RCC 7860 (cell line): Measurements from ENCODE around the gene PPARGC1A.

ENCODE experiments used
- DNase-seq: peaks from one replicate; pipeline ENCODE4 v3.0.0-alpha.2; 2015; ENCODE audit warnings: low spot score
- FAIRE-seq: peaks from 2 replicates; lab custom pipeline; 2012; peaks lifted over from hg19 to GRCh38; lab: Jason Lieb, UNC

The PPARGC1A gene

DNA sequence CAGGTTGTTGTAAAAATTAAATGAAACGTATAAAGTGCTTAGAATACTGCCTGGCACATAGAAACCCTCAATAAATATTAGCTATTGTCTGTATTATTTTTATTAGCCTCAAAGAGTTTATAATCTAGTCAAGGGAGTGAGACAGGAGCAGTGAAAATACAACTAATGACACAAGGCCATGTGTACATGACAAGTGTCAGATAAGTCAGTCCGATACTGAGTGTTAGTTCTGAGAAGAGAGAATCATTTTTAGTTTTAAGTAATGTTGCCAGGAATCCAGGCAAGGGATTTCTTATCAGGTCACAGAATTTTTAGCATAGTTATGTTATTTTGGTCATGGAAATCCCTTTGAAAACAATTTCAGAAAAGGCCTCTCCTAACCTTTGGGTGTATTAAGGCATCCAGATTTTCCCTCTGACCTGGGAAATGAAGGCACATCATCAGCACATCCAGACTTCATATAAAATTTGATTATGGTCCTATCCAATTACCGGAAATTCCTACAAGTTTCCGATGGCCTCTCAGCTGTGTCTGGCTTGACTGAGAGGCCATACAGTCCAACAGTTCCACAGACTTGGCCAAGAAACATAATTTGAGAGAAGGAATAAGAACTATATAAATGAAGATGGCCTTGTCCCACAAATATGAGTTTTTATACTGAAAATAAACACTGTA, 35.7 kb downstream of the PPARGC1A start:
- no peak for FAIRE-seq
- no peak for DNase-seq

DNA sequence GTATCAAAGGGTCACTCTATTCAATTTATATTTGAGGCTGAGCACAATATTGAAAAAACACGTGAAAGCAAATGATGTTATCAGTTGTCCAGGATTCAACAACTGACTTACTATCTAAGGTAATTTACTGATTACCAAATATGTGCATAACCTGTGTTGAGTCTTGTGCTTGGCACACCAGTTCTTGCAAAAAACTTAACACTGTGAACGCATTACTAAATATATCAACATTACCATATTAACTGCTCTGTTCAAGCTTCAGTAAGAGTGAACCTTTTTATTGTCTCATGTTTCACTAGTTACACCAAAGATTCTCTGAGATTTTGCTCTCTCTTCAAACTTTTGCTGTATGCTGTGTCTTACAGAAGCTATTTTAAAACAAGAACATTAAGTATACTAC, 38.4 kb downstream of the PPARGC1A start:
- DNase-seq, result no peak
- FAIRE-seq, result no peak

DNA sequence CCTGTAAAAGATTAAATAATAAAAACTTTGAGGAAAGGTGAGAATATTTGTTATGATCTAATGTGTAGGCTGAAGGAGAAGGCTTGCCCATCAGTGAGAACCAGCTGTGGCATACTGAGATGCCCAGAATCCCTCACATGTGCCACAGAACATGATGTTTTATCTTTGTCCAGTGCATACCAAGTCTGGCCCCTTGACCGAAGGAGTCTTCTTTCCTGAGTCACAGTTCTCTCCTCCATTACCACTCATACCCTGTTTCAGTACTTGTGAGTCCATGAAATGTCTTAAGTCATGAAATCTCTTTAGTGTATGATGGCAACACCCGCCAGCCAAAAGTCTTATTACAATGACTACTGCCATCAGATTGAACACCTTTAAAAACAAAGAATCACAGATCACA, 42.7 kb downstream of the PPARGC1A start:
- FAIRE-seq, result no peak
- no peak for DNase-seq

DNA sequence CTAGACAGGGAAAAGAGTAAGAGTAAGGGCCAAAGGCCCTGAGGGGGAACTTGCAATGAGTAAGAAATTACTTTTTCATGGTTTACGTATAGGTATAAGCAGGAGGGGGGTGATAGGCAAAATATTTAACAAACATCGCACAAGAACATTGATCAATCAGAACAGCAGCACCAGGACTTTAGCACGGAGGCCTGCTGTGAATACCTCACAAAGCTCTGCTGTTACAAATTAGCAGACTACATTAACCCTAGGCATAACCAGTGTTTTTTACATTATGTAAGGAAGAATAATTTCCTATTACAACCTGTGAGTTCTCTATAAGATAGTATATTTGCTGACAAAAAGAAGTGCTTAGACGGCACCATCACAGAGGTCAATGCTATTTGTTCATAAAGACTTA, 44.9 kb downstream of the PPARGC1A start:
- DNase-seq (no peak), FAIRE-seq (no peak)

DNA sequence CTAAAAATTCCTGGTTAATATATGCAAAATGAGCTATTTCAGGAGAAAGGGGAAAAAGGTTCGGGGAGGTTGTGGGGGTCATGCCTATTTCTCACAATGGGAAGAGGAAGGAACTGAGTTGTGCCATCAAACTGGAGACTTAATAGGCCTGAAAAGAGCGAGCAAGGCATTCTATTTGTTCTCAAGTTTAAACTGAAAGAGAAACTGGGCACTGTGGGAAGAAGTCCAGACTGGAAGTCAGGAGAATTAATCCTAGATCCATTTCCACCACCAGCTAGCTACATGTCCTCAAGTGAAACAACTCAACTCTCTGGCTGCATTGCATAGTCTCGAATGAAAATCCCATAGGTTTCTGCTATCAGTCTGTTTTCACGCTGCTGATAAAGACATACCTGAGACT, 50.6 kb downstream of the PPARGC1A start:
- FAIRE-seq (no peak), DNase-seq (no peak)

DNA sequence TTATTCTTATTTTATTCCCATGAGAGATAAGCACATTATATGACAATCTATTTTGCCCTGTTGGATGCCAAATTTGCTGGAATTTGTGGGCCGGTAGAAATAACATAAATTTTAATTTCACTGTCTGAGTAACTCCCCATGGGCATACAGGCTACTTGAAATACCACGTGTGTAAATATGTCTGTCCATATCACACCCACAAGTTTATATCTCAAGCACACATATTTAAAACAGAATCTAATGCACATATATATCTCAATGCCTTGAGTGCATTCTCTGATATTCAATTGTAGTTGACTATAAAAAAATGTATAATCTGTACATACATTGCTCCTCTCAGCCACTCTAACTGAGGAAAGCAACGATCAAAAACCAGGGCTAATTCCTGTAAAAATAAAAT, 51.2 kb downstream of the PPARGC1A start:
- no peak for FAIRE-seq
- no peak for DNase-seq

DNA sequence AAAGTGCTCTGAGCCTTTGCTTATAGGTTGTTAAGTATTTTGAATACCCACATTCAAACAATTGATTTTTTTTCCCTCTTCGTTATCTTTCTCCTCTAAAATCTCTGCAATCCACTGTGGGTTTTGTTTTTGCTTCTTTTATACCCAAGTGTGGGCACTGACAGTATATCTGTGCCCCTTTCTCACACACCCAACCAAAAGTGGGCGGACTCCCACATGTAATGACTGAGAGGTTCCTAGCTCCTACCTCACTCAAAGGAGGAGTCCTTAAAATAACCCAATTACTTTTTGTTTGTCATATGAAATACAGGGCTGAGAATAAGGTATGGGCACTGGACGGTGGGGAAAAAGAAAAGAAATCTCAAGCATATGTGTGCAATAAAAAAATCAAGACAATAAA, 51.7 kb downstream of the PPARGC1A start:
- no peak for FAIRE-seq

DNA sequence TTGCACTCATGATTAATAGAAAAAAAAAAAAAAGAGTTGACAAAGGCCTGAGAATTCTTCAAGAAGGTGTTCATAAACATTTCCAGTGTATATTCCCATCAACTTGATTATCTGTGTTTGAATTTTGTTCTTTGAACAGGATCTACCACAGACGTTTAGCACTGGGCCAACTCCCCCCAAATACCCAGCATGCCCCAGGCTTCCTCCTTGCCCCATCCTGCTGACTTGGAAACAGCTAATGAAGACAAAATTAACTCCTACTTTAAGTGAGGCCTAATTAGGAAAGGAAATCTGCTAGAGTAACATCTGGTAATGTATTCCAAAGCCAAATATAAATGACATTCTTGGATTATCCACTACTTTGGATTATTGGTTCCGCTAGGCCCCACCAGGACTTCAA, 52.5 kb downstream of the PPARGC1A start:
- DNase-seq (no peak), FAIRE-seq (no peak)

More for the DNA sequence above, 51.7 kb downstream of the PPARGC1A start:
- DNase-seq, result no peak

DNA sequence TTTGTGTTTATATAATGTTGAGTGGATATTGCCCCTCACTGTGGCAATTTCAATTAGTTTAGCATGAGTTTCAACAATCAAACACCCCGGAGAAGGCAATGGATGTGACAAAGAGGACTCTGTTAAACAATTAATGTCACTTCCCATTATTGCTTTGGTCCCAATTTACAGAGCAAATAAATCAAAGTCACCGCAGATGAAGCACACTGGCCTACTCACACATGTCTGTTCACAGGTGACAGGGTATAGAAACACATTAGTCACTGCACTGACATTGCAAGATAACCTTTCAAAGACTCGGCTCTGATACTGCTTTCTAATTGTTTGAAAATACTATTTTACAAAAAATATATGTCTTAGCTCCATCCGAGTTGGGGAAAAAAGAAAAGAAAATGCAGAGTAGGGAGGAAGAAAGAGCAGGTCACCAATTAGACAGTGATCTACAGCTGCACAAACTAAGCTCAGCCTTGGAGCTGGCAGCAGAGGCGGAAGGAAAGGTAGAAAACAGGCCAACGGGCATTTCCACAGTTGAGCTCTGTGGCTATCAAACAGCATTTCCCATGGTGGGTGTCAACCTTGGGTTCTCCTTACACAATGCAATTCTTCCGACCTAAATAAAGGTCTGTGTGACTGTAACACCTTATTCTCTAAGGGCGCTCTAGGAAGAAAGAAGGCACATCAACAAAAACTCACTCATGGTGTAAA, 53.9 kb downstream of the PPARGC1A start:
- no peak for FAIRE-seq
- DNase-seq, result no peak

DNA sequence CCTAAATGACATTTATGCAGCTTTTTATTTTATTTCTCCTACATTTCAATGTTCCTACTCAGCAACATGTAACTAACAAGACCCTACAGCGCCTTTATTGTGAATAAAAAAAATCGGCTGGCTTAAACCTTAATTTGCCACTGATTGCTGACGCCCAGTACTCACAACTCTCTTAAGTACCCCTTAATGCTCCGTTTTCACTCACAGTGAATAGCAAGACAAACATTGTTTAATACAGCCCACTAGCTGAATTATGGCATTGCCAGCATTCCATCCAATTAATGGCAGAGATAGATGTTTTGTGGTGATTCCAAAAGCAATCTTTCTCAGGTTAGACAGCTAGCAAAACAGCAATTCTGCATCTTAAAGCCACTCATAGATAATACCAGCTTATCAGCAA, 61.1 kb downstream of the PPARGC1A start:
- FAIRE-seq (no peak), DNase-seq (no peak)

DNA sequence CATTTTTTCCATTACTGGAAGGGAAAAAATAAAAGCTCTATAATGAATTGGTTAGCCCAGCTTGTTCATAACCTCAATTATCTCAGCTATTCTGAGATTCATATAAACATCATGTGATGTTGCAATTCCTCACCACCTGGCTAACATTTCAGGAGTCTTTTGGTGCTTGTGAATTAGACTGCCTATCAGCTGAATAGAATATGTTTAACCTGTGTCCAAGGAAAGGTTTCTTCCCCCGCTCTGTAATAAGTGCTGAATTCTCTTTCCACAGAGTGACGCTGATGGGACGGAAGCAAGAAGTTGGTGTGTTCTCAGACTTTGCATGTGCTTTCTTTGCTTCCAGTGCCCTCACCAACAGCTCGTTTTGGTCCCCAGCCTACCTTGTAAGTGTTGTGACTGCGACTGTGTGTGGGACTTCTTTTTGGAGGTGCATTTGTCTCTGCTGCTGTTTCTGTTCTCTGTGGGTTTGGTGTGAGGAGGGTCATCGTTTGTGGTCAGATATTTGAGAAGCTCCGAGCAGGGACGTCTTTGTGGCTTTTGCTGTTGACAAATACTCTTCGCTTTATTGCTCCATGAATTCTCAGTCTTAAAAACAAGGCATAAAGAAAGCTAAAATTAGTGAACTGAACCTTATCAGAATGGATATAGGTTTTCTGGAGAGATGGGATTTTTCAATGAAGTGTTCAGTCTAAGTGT, 61.7 kb downstream of the PPARGC1A start:
- DNase-seq, result no peak
- no peak for FAIRE-seq

DNA sequence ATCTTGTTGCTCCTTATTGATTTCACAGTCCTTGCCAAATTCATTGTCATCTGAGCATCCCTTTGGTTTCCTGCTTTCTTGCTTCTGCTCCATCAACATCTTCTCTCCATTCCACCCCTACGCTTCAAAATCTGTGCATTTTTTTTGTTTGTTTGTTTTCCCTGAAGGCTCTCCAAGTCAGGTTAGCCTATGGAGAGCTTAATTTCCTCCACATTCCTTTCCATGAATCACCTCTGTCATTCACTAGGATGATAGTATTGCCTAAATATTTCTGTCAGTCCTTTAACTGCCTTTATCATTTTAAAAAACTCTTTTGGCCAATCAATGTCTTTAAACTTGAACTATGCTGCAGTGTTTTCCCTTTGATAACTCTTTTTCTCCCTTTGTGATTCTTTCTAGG, 67.7 kb downstream of the PPARGC1A start:
- FAIRE-seq, result peak; percentile 50

DNA sequence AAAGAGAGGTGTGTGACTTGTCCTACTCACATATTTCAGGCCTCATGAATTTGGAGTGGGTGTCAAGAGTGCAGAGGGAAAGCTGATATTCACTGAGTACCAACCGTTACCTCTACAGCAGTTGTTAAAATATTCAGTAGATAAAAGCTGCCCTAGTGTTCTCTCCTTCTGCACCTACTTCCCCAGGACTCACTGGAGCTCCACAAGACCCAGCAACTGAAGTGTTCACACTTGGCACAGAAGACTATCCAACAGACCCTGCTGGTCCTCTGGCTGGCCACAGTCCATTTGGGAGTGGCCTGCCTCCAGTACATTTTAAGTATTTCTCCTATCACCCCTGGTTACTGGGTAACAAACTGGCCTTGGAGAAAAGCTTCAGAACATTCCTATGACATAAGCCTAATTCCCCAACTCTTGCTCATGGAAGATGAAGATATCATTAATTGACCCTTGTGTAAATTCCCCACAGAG, 70.8 kb downstream of the PPARGC1A start:
- DNase-seq (peak; percentile 74), FAIRE-seq (no peak)

More for the DNA sequence above, 67.7 kb downstream of the PPARGC1A start:
- peak; percentile 41 for DNase-seq

DNA sequence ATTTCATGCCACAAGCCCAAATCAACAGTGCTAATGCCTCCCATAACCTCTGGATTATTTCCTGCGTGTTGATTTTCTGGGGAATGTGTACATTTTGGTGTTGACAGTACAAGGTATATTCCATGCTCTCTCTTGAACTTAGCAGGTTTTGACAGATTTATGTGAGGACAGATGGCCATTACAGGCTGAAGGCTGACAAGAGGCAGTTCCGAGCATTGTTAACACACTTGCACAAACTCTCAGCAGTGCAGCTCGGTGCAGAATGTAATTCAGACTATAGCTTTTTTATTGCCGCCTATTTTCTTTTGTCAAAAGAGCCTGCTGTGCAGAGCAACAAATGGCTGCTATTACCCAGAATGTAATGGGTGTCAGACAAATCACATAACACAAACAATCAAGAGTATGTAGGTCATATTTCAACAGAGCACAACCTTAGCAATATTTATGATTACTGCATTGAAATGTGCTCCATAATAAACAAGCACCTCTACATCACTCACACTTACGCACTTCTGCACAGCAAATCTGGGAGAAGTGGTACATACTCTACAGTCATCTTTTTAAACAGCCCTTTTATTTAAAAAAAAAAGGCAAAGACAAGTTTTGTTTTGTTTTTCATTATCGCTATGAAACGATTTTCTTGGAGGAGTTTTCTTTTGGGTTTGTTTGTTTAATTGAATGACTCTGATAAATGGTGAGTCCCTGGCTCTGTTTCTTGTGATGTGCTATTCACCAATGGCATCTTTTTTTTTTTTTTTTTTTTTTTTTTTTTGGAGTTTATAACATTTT, 71.6 kb downstream of the PPARGC1A start:
- DNase-seq (no peak), FAIRE-seq (no peak)

DNA sequence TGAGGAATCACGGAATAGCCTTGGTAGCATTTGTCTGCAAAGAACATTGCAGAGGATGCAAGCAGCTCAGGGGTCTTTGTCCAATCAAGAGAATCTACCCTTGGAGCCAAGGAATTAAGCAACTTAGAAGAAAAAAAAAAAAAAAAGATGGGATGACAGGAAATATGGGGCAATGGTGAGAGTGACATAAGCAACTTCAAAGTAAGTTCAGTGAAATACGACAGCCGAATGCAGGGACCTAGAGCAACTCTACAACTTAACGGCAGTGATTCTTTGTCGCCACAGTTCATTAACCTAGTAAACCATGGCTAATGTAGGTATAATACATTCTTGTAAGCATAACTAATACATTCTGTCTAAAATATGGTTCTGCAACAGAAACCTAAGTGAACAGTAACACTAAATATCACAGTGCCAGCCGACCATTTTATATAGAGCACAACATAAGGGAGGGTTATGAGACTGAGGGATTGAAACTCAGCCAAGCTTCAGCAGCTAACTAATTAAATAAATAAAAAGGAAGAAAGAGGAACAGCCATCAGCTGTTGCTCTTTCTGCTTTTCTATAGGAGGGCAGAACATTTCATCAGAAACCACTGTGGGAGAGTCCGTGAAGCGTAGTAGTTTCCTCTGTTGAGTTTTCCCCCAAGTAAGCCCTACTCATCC, 74.7 kb downstream of the PPARGC1A start:
- DNase-seq (no peak), FAIRE-seq (no peak)

DNA sequence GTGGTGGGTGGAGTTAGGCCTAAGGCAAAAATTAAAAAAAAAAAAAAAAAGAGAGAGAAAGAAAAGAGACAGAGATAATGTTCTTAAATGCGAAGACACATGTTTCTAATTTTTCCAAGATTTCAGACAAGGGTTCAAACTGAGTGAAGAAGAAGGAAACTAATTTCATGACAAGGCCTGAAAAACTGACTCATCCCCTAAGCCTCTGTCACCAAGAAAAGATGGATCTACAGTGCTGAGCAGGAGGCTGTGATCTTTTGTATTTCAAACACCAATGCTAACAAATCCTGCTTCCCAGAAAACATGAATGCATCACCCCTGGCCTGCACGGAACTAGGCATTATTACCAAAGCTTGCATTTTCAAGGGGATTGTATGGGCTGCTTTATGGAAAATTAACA, 75.3 kb downstream of the PPARGC1A start:
- DNase-seq, result no peak
- FAIRE-seq, result no peak

DNA sequence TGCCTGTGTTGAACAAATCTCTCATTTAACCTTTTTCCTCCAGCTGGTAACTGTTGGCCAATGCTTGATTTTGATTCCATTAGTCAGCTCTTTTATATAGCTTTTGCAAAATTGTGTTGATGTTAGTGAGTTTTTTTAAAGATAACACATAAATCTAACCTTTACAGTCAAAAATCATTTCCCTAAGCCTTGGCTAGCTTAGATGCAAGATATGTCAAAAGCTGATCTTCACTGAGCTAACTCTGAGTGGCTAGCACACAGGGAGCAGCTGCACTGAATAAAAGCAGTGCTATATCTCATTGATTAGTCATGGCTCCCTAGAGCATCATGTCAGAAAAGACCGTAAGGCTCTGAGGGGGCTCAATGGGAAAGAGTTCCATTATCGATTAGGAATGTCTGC, 78.7 kb downstream of the PPARGC1A start:
- DNase-seq (no peak), FAIRE-seq (no peak)

DNA sequence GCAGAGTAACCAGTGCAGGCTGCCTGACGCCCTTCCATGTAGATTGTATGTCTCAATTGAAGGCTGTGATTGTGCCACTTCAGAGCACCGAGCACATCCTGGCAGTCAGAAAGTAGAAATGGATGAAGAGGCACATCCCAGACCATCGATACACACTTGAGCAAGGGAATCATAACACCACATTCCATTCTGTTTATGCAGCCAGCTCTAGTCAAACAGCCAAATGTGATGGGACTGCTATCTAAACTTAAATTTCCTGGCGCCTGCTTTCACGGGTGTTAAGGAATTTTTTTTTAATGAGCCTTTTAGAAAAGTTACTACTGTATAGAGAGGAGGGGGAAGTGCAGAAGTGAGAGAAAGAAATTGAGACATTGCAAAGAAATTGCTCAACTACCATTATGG, 84.4 kb downstream of the PPARGC1A start:
- DNase-seq, result no peak
- no peak for FAIRE-seq

DNA sequence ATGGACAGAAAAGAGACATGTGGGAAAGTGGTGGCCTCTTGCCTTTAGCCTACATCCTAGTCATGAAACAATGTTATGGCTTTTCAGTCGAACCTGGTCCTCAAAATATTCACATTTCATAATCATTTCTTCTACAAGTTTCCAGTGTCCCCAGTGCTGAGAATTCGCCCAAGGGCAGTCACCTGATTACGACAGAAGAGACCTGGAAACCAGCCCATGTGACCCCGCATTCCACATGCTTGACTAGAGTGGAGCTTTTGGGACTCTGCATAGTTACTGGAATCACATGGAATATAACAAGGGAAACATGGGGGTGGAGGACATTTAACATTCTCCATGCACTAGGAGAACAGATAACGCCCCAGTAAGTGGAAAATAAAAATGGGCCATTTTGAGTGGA, 100.1 kb downstream of the PPARGC1A start:
- peak; percentile 79 for DNase-seq
- peak; percentile 83 for FAIRE-seq

DNA sequence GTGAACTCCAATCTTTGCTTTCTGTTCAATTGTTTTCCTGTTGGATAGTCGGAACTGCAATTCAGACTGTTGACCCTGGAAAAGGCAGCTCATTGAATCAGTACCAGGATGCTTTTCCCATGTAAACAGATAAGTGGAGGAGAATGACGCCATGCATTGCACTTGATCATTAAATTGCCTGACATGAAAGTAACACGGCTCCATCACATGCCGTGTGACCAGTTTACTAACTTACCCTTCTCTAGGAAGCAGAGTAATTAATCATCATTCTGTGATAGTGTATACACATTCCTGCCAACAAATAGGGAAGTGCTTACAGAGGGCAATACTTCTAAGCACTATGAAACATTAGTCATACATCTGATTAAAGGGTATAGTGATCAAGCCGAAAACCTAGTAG, 101.4 kb downstream of the PPARGC1A start:
- FAIRE-seq, result peak; percentile 64

DNA sequence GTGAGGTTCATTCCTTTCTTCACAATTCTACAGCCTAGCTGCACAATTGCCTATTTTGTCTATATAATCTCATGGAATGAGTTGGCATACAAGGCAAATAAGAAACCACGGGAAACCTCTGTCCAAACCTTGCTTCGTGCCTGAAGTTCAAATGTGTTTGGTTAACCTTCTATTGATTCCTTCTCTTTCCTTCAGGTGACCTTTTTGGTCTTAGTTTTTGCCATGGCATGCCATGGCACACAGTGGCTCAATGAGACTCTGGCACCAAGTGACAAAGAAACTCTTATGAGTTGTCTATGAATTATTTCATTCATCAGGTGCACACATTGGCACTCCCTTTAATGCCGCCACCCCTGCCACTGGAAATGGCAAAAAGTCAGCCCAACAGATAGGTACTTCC, 101.8 kb downstream of the PPARGC1A start:
- DNase-seq (no peak), FAIRE-seq (no peak)

More for the DNA sequence above, 101.4 kb downstream of the PPARGC1A start:
- peak; percentile 39 for DNase-seq
